Testis (tissue), 2 donors: Measurements from ENCODE around the gene LYG2.

Experiments
- CTCF ChIP-seq, 3 experiments: fragments of 450-650 bp in 2 of 3; fragments of 200-600 bp in 1 of 3; sonication (generic) in 1 of 3; IDR thresholded peaks; one replicate each; pipeline ENCODE4 v1.5.1; 2016 to 2019; ENCODE audit warnings: antibody characterized with exemption in 3 of 3, mild to moderate bottlenecking in 2 of 3, moderate library complexity in 1 of 3
- POLR2A ChIP-seq: fragments of 450-650 bp; IDR thresholded peaks from one replicate; pipeline ENCODE4 v1.6.1; 2017; ENCODE audit warnings: antibody characterized with exemption, mild to moderate bottlenecking, moderate library complexity

GRCh38 chr2:99275882-99276281, 20.4 kb upstream of the LYG2 start:
- TF ChIP-seq CTCF (IDR thresholded peaks at IDR 0.05) (no peak), POLR2A (no peak)
